Liver (tissue), 9 donors: ENCODE results near the gene EFCAB11. TPM values are rescaled to one million over a fixed set of nuclear protein-coding genes. Genes with fewer than 3 reads are reported as not detected.
A peak's percentile ranks its signal among the peaks of the same experiment; 100 is the strongest.

Experiments used
- DNase-seq: peaks from one replicate; pipeline ENCODE4 v3.0.0-alpha.2; 2017; ENCODE audit warnings: low spot score
- H3K27ac ChIP-seq, 2 donors: one replicate each; pipeline ENCODE4 v1.7.0; 2013; ENCODE audit warnings: inconsistent platforms in 2 of 2, low read length in 2 of 2, control low read depth in 1 of 2, low read depth in 1 of 2, mild to moderate bottlenecking in 1 of 2
- H3K27me3 ChIP-seq, 4 donors: one replicate each; pipeline versions ENCODE4 v1.6.1 to v1.7.0; 2013; ENCODE audit warnings: low read length in 3 of 4, inconsistent platforms in 1 of 4, mild to moderate bottlenecking in 1 of 4, moderate library complexity in 1 of 4; ENCODE audit not compliant: control insufficient read depth in 4 of 4, insufficient read depth in 4 of 4
- H3K36me3 ChIP-seq, 4 donors: one replicate each; pipeline versions ENCODE4 v1.6.1 to v1.7.0; 2013; ENCODE audit warnings: low read length in 3 of 4, mild to moderate bottlenecking in 3 of 4, low read depth in 1 of 4, moderate library complexity in 1 of 4; ENCODE audit not compliant: control insufficient read depth in 4 of 4, insufficient read depth in 3 of 4
- H3K4me1 ChIP-seq, 4 donors: one replicate each; pipeline versions ENCODE4 v1.6.1 to v1.7.0; 2013; ENCODE audit warnings: low read length in 3 of 4, mild to moderate bottlenecking in 3 of 4, moderate library complexity in 1 of 4; ENCODE audit not compliant: control insufficient read depth in 4 of 4, insufficient read depth in 4 of 4
- H3K4me3 ChIP-seq, 3 donors: one replicate each; pipeline versions ENCODE4 v1.6.1 to v1.7.0; 2013; ENCODE audit warnings: low read length in 3 of 3, control low read depth in 1 of 3, low read depth in 1 of 3, mild to moderate bottlenecking in 1 of 3
- H3K9ac ChIP-seq, 2 donors: one replicate each; pipeline ENCODE4 v1.7.0; 2013; ENCODE audit warnings: low read length in 2 of 2, mild to moderate bottlenecking in 2 of 2, moderate library complexity in 2 of 2, control low read depth in 1 of 2, low read depth in 1 of 2
- H3K9me3 ChIP-seq, 4 donors: one replicate each; pipeline versions ENCODE4 v1.6.1 to v1.7.0; 2013; ENCODE audit warnings: low read length in 3 of 4; ENCODE audit not compliant: control insufficient read depth in 4 of 4
- ATF3 ChIP-seq: IDR thresholded peaks from 2 replicates; pipeline ENCODE4 v1.6.1; 2016; ENCODE audit warnings: antibody characterized with exemption
- CTCF ChIP-seq: fragments of 150-350 bp; IDR thresholded peaks from 2 replicates; pipeline ENCODE4 v1.5.1; 2017; ENCODE audit warnings: improper control_type of control experiment, low read depth, low read length; ENCODE audit not compliant: missing input control
- EGR1 ChIP-seq, 2 donors: IDR thresholded peaks; 2 replicates each; pipeline ENCODE4 v1.6.1; 2016 to 2018; ENCODE audit warnings: antibody characterized with exemption in 2 of 2, low read depth in 2 of 2
- FOXA1 ChIP-seq: IDR thresholded peaks from 2 replicates; pipeline ENCODE4 v1.6.1; 2016; ENCODE audit warnings: antibody characterized with exemption
- FOXA2 ChIP-seq: IDR thresholded peaks from 2 replicates; pipeline ENCODE4 v1.6.1; 2016; ENCODE audit warnings: antibody characterized with exemption
- GABPA ChIP-seq, 2 donors: IDR thresholded peaks in 1 of 2; conservative IDR thresholded peaks in 1 of 2; 2 replicates each; pipeline ENCODE4 v1.6.1; 2016; ENCODE audit warnings: antibody characterized with exemption in 2 of 2, mild to moderate bottlenecking in 1 of 2, moderate library complexity in 1 of 2
- HNF4A ChIP-seq, 2 donors: conservative IDR thresholded peaks; 2 replicates each; pipeline ENCODE4 v1.6.1; 2016; ENCODE audit warnings: antibody characterized with exemption in 2 of 2, mild to moderate bottlenecking in 2 of 2
- HNF4G ChIP-seq: IDR thresholded peaks from 2 replicates; pipeline ENCODE4 v1.6.1; 2016; ENCODE audit warnings: antibody characterized with exemption
- JUND ChIP-seq, 2 donors: IDR thresholded peaks; 2 replicates each; pipeline ENCODE4 v1.6.1; 2016; ENCODE audit warnings: antibody characterized with exemption in 2 of 2
- MAX ChIP-seq: IDR thresholded peaks from 2 replicates; pipeline ENCODE4 v1.6.1; 2016; ENCODE audit warnings: antibody characterized with exemption
- NR2F2 ChIP-seq: IDR thresholded peaks from 2 replicates; pipeline ENCODE4 v1.6.1; 2016; ENCODE audit warnings: antibody characterized with exemption
- RAD21 ChIP-seq, 2 donors: IDR thresholded peaks; 2 replicates each; pipeline ENCODE4 v1.6.1; 2016; ENCODE audit warnings: antibody characterized with exemption in 2 of 2, mild to moderate bottlenecking in 2 of 2
- REST ChIP-seq: IDR thresholded peaks from 2 replicates; pipeline ENCODE4 v1.6.1; 2016; ENCODE audit warnings: antibody characterized with exemption, mild to moderate bottlenecking
- RXRA ChIP-seq, 2 donors: IDR thresholded peaks; 2 replicates each; pipeline ENCODE4 v1.6.1; 2017 to 2018; ENCODE audit warnings: antibody characterized with exemption in 2 of 2, mild to moderate bottlenecking in 1 of 2
- SP1 ChIP-seq: IDR thresholded peaks from 2 replicates; pipeline ENCODE4 v1.6.1; 2018; ENCODE audit warnings: antibody characterized with exemption, mild to moderate bottlenecking
- TAF1 ChIP-seq: conservative IDR thresholded peaks from 2 replicates; pipeline ENCODE4 v1.6.1; 2016; ENCODE audit warnings: antibody characterized with exemption, mild to moderate bottlenecking
- YY1 ChIP-seq: IDR thresholded peaks from 2 replicates; pipeline ENCODE4 v1.6.1; 2016; ENCODE audit warnings: antibody characterized with exemption, mild to moderate bottlenecking
- ZBTB33 ChIP-seq: IDR thresholded peaks from 2 replicates; pipeline ENCODE4 v1.6.1; 2016; ENCODE audit warnings: antibody characterized with exemption
- WGBS: extraction: QIAGEN DNeasy Blood & Tissue Kit; methylation state at CpG from one replicate; pipeline ENCODE4 v1.1.7; 2013; 5-methylcytosine and 5-hydroxymethylcytosine counted together
- polyA plus RNA-seq, 2 donors: library from polyadenylated mRNA; stranded (reverse) in 1 of 2; unstranded in 1 of 2; fragments of 200-250 nt in 1 of 2; fragments of >200 nt in 1 of 2; fragmentation: Nextera tagmentation in 1 of 2; extraction: Ambion mirVana in 1 of 2; gene quantifications; one replicate each; pipeline versions ENCODE4 v1.2.1 to v1.2.3, GENCODE V29; 2013 to 2015
- total RNA-seq, 2 donors: library from RNA; depleted of rRNA; stranded (reverse); fragments of >200 nt; gene quantifications; one replicate each; pipeline ENCODE4 v1.2.3, GENCODE V29; 2014
- donor health status: healthy.
- donor health status: healthy.
- donor health status: healthy.
- donor health status: healthy.
- donor health status: healthy.

EFCAB11 gene
- total and polyA plus RNA-seq, 4 donors = 2.1 to 4.7 (median 3.4) TPM

GRCh38 chr14:89927186-89927865 lies 27.2 kb downstream of the EFCAB11 start (continued):
- TF ChIP-seq ZBTB33 = no peak

GRCh38 chr14:89926694-89927093 lies 27.8 kb downstream of the EFCAB11 start:
- no peak overlapping the region for H3K4me3 ChIP-seq

GRCh38 chr14:89924268-89924667 lies 30.3 kb downstream of the EFCAB11 start:
- peak overlapping the region; percentile 43 to 52 for H3K27ac ChIP-seq
- TF ChIP-seq FOXA1 (peak; percentile 78), HNF4A (conservative IDR thresholded peaks at IDR 0.05) (peak; percentile 97), REST (peak; percentile 39), RXRA (IDR thresholded peaks at IDR 0.05) (peak; percentile 93 to 99), GABPA (IDR thresholded peaks at IDR 0.05 in 1 of 2, conservative IDR thresholded peaks at IDR 0.05 in 1 of 2) (no peak), CTCF (no peak), EGR1 (IDR thresholded peaks at IDR 0.05; ENCODE audit: low read depth in 2 of 2) (peak in 1 of 2 donors; percentile 60), JUND (IDR thresholded peaks at IDR 0.05) (peak; percentile 61 to 72), TAF1 (no peak), ATF3 (no peak), HNF4G (peak; percentile 77), NR2F2 (no peak), ZBTB33 (peak; percentile 65), SP1 (peak; percentile 66), YY1 (peak; percentile 38), MAX (peak; percentile 87), FOXA2 (peak; percentile 74), RAD21 (IDR thresholded peaks at IDR 0.05) (peak; percentile 35 to 46)
- H3K4me3 ChIP-seq = no peak overlapping the region
- H3K9me3 ChIP-seq = no peaks in the 10 kb centered on the region
- H3K9ac ChIP-seq = no peak overlapping the region
- no peaks in the 10 kb centered on the region for H3K27me3 ChIP-seq
- H3K36me3 ChIP-seq = no peaks in the 10 kb centered on the region
- DNase-seq = no peak
- H3K4me1 ChIP-seq = peaks cover 0 to 12% (median 6%) of the 10 kb centered on the region in 4 donors
- WGBS = 32% methylated on average over 4 of the region's 4 CpGs

More at GRCh38 chr14:89926694-89927093, 27.8 kb downstream of the EFCAB11 start:
- Histone ChIP-seq H3K4me1 (peaks cover 0 to 12% (median 6%) of the 10 kb centered on the region in 4 donors), H3K27me3 (no peaks in the 10 kb centered on the region), H3K36me3 (no peaks in the 10 kb centered on the region), H3K9me3 (no peaks in the 10 kb centered on the region), H3K27ac (no peak overlapping the region), H3K9ac (no peak overlapping the region)
- DNase-seq = no peak
- 7% methylated on average over 1 of the region's 1 CpG for WGBS
- TF ChIP-seq GABPA (IDR thresholded peaks at IDR 0.05 in 1 of 2, conservative IDR thresholded peaks at IDR 0.05 in 1 of 2) = no peak
- no peak for TF ChIP-seq RXRA (IDR thresholded peaks at IDR 0.05)
- TF ChIP-seq YY1 = no peak
- no peak for TF ChIP-seq SP1
- no peak for TF ChIP-seq TAF1
